Hepatocyte (in vitro differentiated cells): ENCODE measurements around the gene NEK10.

Experiments used
- EZH2 ChIP-seq: fragments of 200-600 bp; sonication (generic); IDR thresholded peaks from 2 replicates; pipeline ENCODE4 v1.6.1; 2016; ENCODE audit warnings: antibody characterized with exemption, mild to moderate bottlenecking, borderline replicate concordance
- EZH2phosphoT487 ChIP-seq: fragments of 200-600 bp; sonication (generic); IDR thresholded peaks from one replicate; pipeline ENCODE4 v1.6.1; 2018; ENCODE audit warnings: antibody characterized with exemption, mild to moderate bottlenecking, low read depth, moderate library complexity; ENCODE audit not compliant: unreplicated experiment, severe bottlenecking
- TF ChIP-seq, protein P1 (sequence below): fragments of 200-600 bp; sonication (generic); IDR thresholded peaks from 2 replicates; pipeline ENCODE4 v1.5.1; 2016; ENCODE audit warnings: antibody characterized with exemption, mild to moderate bottlenecking; ENCODE audit not compliant: poor library complexity

- TF ChIP-seq, protein P1, sequence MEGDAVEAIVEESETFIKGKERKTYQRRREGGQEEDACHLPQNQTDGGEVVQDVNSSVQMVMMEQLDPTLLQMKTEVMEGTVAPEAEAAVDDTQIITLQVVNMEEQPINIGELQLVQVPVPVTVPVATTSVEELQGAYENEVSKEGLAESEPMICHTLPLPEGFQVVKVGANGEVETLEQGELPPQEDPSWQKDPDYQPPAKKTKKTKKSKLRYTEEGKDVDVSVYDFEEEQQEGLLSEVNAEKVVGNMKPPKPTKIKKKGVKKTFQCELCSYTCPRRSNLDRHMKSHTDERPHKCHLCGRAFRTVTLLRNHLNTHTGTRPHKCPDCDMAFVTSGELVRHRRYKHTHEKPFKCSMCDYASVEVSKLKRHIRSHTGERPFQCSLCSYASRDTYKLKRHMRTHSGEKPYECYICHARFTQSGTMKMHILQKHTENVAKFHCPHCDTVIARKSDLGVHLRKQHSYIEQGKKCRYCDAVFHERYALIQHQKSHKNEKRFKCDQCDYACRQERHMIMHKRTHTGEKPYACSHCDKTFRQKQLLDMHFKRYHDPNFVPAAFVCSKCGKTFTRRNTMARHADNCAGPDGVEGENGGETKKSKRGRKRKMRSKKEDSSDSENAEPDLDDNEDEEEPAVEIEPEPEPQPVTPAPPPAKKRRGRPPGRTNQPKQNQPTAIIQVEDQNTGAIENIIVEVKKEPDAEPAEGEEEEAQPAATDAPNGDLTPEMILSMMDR, result no peak
- no peak for TF ChIP-seq EZH2phosphoT487
- TF ChIP-seq EZH2, result no peak
Observed at GRCh38 chr3:27319847-27320526, 49.2 kb downstream of the NEK10 start.
